GM23248 (cell line): Measurements from ENCODE around the gene PRG2.

Source experiments
- EZH2 ChIP-seq: fragments of 200-600 bp; sonication (generic); IDR thresholded peaks from 2 replicates; pipeline ENCODE4 v1.6.1; 2018; ENCODE audit warnings: antibody characterized with exemption, mild to moderate bottlenecking; ENCODE audit not compliant: insufficient read depth, poor library complexity, severe bottlenecking
- EZH2phosphoT487 ChIP-seq: fragments of 200-600 bp; sonication (generic); IDR thresholded peaks from 2 replicates; pipeline ENCODE4 v1.6.1; 2018; ENCODE audit warnings: antibody characterized with exemption, moderate library complexity, mild to moderate bottlenecking, low read depth; ENCODE audit not compliant: insufficient read depth

DNA sequence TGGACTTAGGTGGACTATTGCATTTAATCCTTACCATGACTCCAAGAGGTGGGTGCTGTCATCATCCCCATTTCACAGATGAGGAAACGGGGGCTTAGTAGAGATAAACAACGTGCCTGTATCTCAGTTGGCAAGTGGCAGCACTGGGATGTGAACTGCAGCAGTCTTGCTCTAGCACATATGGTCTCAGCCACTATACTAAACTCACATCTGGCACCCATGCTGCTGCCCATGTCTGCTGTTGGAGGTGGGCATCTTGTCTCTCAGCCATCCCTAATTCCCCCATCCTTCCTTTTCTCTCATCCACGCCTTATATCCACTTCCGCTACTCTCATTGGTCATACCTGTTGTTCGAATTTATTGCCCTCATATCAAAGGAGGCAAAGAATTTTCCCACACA is 13.3 kb downstream of the PRG2 start:
- no peak for TF ChIP-seq EZH2
- TF ChIP-seq EZH2phosphoT487, result no peak
